ENCODE results near the gene UBC.

The UBC gene

GRCh38 chr12:124952801-124953200 lies 38.4 kb upstream of the UBC start:
- Histone ChIP-seq H3K9me3 (ENCODE audit: control extremely low read depth in 1 of 5, control insufficient read depth in 4 of 5, insufficient read depth in 2 of 5, low read depth in 1 of 5, low read length in 4 of 5) (no peaks in the 10 kb centered on the region), H3K27me3 (replicated peaks in 2 of 5; ENCODE audit: control insufficient read depth in 4 of 5, insufficient read depth in 5 of 5, low read length in 4 of 5) (no peaks in the 10 kb centered on the region), H3K27ac (ENCODE audit: insufficient read depth in 1 of 2, low read depth in 1 of 2, low read length in 2 of 2, poor library complexity in 1 of 2, severe bottlenecking in 2 of 2) (no peak overlapping the region), H3K4me3 (ENCODE audit: control insufficient read depth in 1 of 7, extremely low read depth in 1 of 7, insufficient read depth in 4 of 7, low read depth in 2 of 7, low read length in 6 of 7) (no peak overlapping the region), H3K36me3 (ENCODE audit: control insufficient read depth in 4 of 4, insufficient read depth in 4 of 4, low read length in 3 of 4) (peaks cover 9 to 88% (median 62%) of the 10 kb centered on the region in 4 experiments), H3K4me1 (ENCODE audit: control extremely low read depth in 1 of 4, control insufficient read depth in 4 of 4, insufficient read depth in 4 of 4, low read length in 3 of 4) (no peaks in the 10 kb centered on the region)
- 74% methylated on average over 7 of the region's 8 CpGs for WGBS (ENCODE audit: insufficient coverage)
- ChIA-PET CTCF (no interaction called here), POLR2A (no interaction called here)
- no peak for DNase-seq

GRCh38 chr12:124952295-124952694 lies 37.8 kb upstream of the UBC start:
- Histone ChIP-seq H3K9me3 (ENCODE audit: control extremely low read depth in 1 of 5, control insufficient read depth in 4 of 5, insufficient read depth in 2 of 5, low read depth in 1 of 5, low read length in 4 of 5) (no peaks in the 10 kb centered on the region), H3K27ac (ENCODE audit: insufficient read depth in 1 of 2, low read depth in 1 of 2, low read length in 2 of 2, poor library complexity in 1 of 2, severe bottlenecking in 2 of 2) (no peak overlapping the region), H3K36me3 (ENCODE audit: control insufficient read depth in 4 of 4, insufficient read depth in 4 of 4, low read length in 3 of 4) (peaks cover 9 to 90% (median 65%) of the 10 kb centered on the region in 4 experiments), H3K4me3 (ENCODE audit: control insufficient read depth in 1 of 7, extremely low read depth in 1 of 7, insufficient read depth in 4 of 7, low read depth in 2 of 7, low read length in 6 of 7) (no peak overlapping the region), H3K4me1 (ENCODE audit: control extremely low read depth in 1 of 4, control insufficient read depth in 4 of 4, insufficient read depth in 4 of 4, low read length in 3 of 4) (no peaks in the 10 kb centered on the region), H3K27me3 (replicated peaks in 2 of 5; ENCODE audit: control insufficient read depth in 4 of 5, insufficient read depth in 5 of 5, low read length in 4 of 5) (no peaks in the 10 kb centered on the region)
- 94% methylated on average over 17 of the region's 17 CpGs for WGBS (ENCODE audit: insufficient coverage)
- ChIA-PET POLR2A (no interaction called here), CTCF (interaction anchor here (0.7 to 1.3 kb wide), 2 partner anchors 10 to 13 kb away, joined by 3 read pairs; no protein-coding TSS in a partner anchor)
- no peak for DNase-seq

- Histone ChIP-seq H3K9me3 (ENCODE audit: control extremely low read depth in 1 of 5, control insufficient read depth in 4 of 5, insufficient read depth in 2 of 5, low read depth in 1 of 5, low read length in 4 of 5) (no peaks in the 10 kb centered on the region), H3K27ac (ENCODE audit: insufficient read depth in 1 of 2, low read depth in 1 of 2, low read length in 2 of 2, poor library complexity in 1 of 2, severe bottlenecking in 2 of 2) (no peak overlapping the region), H3K4me1 (ENCODE audit: control extremely low read depth in 1 of 4, control insufficient read depth in 4 of 4, insufficient read depth in 4 of 4, low read length in 3 of 4) (no peaks in the 10 kb centered on the region), H3K27me3 (replicated peaks in 2 of 5; ENCODE audit: control insufficient read depth in 4 of 5, insufficient read depth in 5 of 5, low read length in 4 of 5) (no peaks in the 10 kb centered on the region), H3K36me3 (ENCODE audit: control insufficient read depth in 4 of 4, insufficient read depth in 4 of 4, low read length in 3 of 4) (peaks cover 7 to 84% (median 63%) of the 10 kb centered on the region in 4 experiments), H3K4me3 (ENCODE audit: control insufficient read depth in 1 of 7, extremely low read depth in 1 of 7, insufficient read depth in 4 of 7, low read depth in 2 of 7, low read length in 6 of 7) (no peak overlapping the region)
- DNase-seq: no peak
- POLR2A ChIA-PET: no interaction called here
- CTCF ChIA-PET: no interaction called here
- WGBS (ENCODE audit: insufficient coverage): 98% methylated on average over 46 of the region's 47 CpGs
Observed at GRCh38 chr12:124949779-124950728, 35.6 kb upstream of the UBC start.

GRCh38 chr12:124949066-124949465 lies 34.6 kb upstream of the UBC start:
- H3K36me3 ChIP-seq (ENCODE audit: control insufficient read depth in 4 of 4, insufficient read depth in 4 of 4, low read length in 3 of 4): peaks cover 7 to 79% (median 60%) of the 10 kb centered on the region in 4 experiments
- no peak overlapping the region for H3K27ac ChIP-seq (ENCODE audit: insufficient read depth in 1 of 2, low read depth in 1 of 2, low read length in 2 of 2, poor library complexity in 1 of 2, severe bottlenecking in 2 of 2)
- ChIA-PET POLR2A (no interaction called here), CTCF (no interaction called here)
- no peaks in the 10 kb centered on the region for H3K27me3 ChIP-seq (replicated peaks in 2 of 5; ENCODE audit: control insufficient read depth in 4 of 5, insufficient read depth in 5 of 5, low read length in 4 of 5)
- H3K4me1 ChIP-seq (ENCODE audit: control extremely low read depth in 1 of 4, control insufficient read depth in 4 of 4, insufficient read depth in 4 of 4, low read length in 3 of 4): no peaks in the 10 kb centered on the region
- H3K9me3 ChIP-seq (ENCODE audit: control extremely low read depth in 1 of 5, control insufficient read depth in 4 of 5, insufficient read depth in 2 of 5, low read depth in 1 of 5, low read length in 4 of 5): no peaks in the 10 kb centered on the region
- H3K4me3 ChIP-seq (ENCODE audit: control insufficient read depth in 1 of 7, extremely low read depth in 1 of 7, insufficient read depth in 4 of 7, low read depth in 2 of 7, low read length in 6 of 7): no peak overlapping the region
- 100% methylated on average over 8 of the region's 12 CpGs for WGBS (ENCODE audit: insufficient coverage)
- no peak for DNase-seq

- no peaks in the 10 kb centered on the region for H3K27me3 ChIP-seq (replicated peaks in 2 of 5; ENCODE audit: control insufficient read depth in 4 of 5, insufficient read depth in 5 of 5, low read length in 4 of 5)
- no peak overlapping the region for H3K27ac ChIP-seq (ENCODE audit: insufficient read depth in 1 of 2, low read depth in 1 of 2, low read length in 2 of 2, poor library complexity in 1 of 2, severe bottlenecking in 2 of 2)
- H3K4me3 ChIP-seq (ENCODE audit: control insufficient read depth in 1 of 7, extremely low read depth in 1 of 7, insufficient read depth in 4 of 7, low read depth in 2 of 7, low read length in 6 of 7): no peak overlapping the region
- ChIA-PET CTCF (no interaction called here), POLR2A (no interaction called here)
- no peak for DNase-seq
- H3K4me1 ChIP-seq (ENCODE audit: control extremely low read depth in 1 of 4, control insufficient read depth in 4 of 4, insufficient read depth in 4 of 4, low read length in 3 of 4): no peaks in the 10 kb centered on the region
- no peaks in the 10 kb centered on the region for H3K9me3 ChIP-seq (ENCODE audit: control extremely low read depth in 1 of 5, control insufficient read depth in 4 of 5, insufficient read depth in 2 of 5, low read depth in 1 of 5, low read length in 4 of 5)
- peaks cover 7 to 70% (median 53%) of the 10 kb centered on the region in 4 experiments for H3K36me3 ChIP-seq (ENCODE audit: control insufficient read depth in 4 of 4, insufficient read depth in 4 of 4, low read length in 3 of 4)
- WGBS (ENCODE audit: insufficient coverage): 97% methylated on average over 12 of the region's 20 CpGs
Observed at GRCh38 chr12:124947561-124948398, 33.3 kb upstream of the UBC start.

GRCh38 chr12:124947013-124947412 lies 32.6 kb upstream of the UBC start:
- H3K27ac ChIP-seq (ENCODE audit: insufficient read depth in 1 of 2, low read depth in 1 of 2, low read length in 2 of 2, poor library complexity in 1 of 2, severe bottlenecking in 2 of 2): no peak overlapping the region
- ChIA-PET POLR2A (no interaction called here), CTCF (no interaction called here)
- no peaks in the 10 kb centered on the region for H3K4me1 ChIP-seq (ENCODE audit: control extremely low read depth in 1 of 4, control insufficient read depth in 4 of 4, insufficient read depth in 4 of 4, low read length in 3 of 4)
- DNase-seq: no peak
- H3K9me3 ChIP-seq (ENCODE audit: control extremely low read depth in 1 of 5, control insufficient read depth in 4 of 5, insufficient read depth in 2 of 5, low read depth in 1 of 5, low read length in 4 of 5): no peaks in the 10 kb centered on the region
- no peak overlapping the region for H3K4me3 ChIP-seq (ENCODE audit: control insufficient read depth in 1 of 7, extremely low read depth in 1 of 7, insufficient read depth in 4 of 7, low read depth in 2 of 7, low read length in 6 of 7)
- peaks cover 4 to 62% (median 48%) of the 10 kb centered on the region in 4 experiments for H3K36me3 ChIP-seq (ENCODE audit: control insufficient read depth in 4 of 4, insufficient read depth in 4 of 4, low read length in 3 of 4)
- 93% methylated on average over 11 of the region's 11 CpGs for WGBS (ENCODE audit: insufficient coverage)
- no peaks in the 10 kb centered on the region for H3K27me3 ChIP-seq (replicated peaks in 2 of 5; ENCODE audit: control insufficient read depth in 4 of 5, insufficient read depth in 5 of 5, low read length in 4 of 5)

GRCh38 chr12:124946447-124946793 lies 32.0 kb upstream of the UBC start:
- WGBS (ENCODE audit: insufficient coverage): 94% methylated on average over 8 of the region's 10 CpGs
- Histone ChIP-seq H3K27ac (ENCODE audit: insufficient read depth in 1 of 2, low read depth in 1 of 2, low read length in 2 of 2, poor library complexity in 1 of 2, severe bottlenecking in 2 of 2) (no peak overlapping the region), H3K27me3 (replicated peaks in 2 of 5; ENCODE audit: control insufficient read depth in 4 of 5, insufficient read depth in 5 of 5, low read length in 4 of 5) (no peaks in the 10 kb centered on the region), H3K4me1 (ENCODE audit: control extremely low read depth in 1 of 4, control insufficient read depth in 4 of 4, insufficient read depth in 4 of 4, low read length in 3 of 4) (no peaks in the 10 kb centered on the region), H3K9me3 (ENCODE audit: control extremely low read depth in 1 of 5, control insufficient read depth in 4 of 5, insufficient read depth in 2 of 5, low read depth in 1 of 5, low read length in 4 of 5) (no peaks in the 10 kb centered on the region), H3K36me3 (ENCODE audit: control insufficient read depth in 4 of 4, insufficient read depth in 4 of 4, low read length in 3 of 4) (peaks cover 4 to 59% (median 45%) of the 10 kb centered on the region in 4 experiments), H3K4me3 (ENCODE audit: control insufficient read depth in 1 of 7, extremely low read depth in 1 of 7, insufficient read depth in 4 of 7, low read depth in 2 of 7, low read length in 6 of 7) (no peak overlapping the region)
- DNase-seq: no peak
- ChIA-PET POLR2A (no interaction called here), CTCF (interaction anchor here (1.7 to 2.4 kb wide), 2 partner anchors 37 to 40 kb away, joined by 4 to 12 read pairs; no protein-coding TSS in a partner anchor)

Measured in common myeloid progenitor, CD34-positive (primary cell).